GM12864 (cell line): ENCODE measurements around the gene CTAG1A.
"Not testable (repeated sequence)": the region's sequence is repeated elsewhere in the genome, so short reads cannot be mapped to it uniquely, and the experiment has no call there.

Experiments used
- DNase-seq: peaks from one replicate; pipeline ENCODE4 v3.0.0-alpha.2; 2011; ENCODE audit warnings: low read depth
- H3K4me3 ChIP-seq: 2 replicates; pipeline ENCODE4 v1.5.1; 2011; ENCODE audit warnings: mild to moderate bottlenecking, low read depth, low read length, control low read depth
- TF ChIP-seq, protein P1 (sequence below): IDR thresholded peaks from 2 replicates; pipeline ENCODE4 v1.5.1; 2011; ENCODE audit warnings: low read depth, mild to moderate bottlenecking, moderate library complexity, low read length, control low read depth, inconsistent platforms; ENCODE audit errors: missing control alignments

Gene CTAG1A

DNA sequence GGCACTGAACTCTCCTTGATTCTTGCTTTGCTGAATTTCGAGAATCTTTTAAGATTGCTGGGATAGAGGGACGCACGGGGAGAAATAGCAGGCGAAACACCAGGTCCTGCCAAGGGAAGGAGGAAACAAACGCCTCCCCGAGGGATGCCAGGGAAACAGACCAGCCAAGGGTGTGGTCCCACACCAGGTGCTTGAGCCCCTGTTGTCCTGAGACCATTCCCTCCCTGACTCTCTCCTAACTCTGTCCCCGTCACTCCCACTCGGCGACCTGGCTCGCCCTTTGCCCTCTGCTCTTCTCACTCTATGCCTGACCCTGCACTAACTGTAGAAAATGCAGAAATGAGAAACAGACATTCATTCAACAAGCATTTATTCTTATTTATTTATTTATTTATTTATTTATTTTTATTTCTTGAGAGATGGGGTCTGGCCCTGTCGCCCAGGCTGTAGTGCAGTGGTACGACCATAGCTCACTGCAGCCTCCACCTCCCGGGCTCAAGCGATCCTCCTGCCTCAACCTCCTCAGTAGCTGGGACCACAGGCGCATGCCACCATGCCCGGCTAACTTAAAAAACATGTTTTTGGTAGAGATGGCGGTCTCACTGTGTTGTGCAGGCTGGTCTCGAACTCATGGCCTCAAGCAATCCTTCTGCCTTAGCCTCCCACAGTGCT lies 18.0 kb downstream of the CTAG1A start:
- DNase-seq: no peak
- TF ChIP-seq, protein P1, sequence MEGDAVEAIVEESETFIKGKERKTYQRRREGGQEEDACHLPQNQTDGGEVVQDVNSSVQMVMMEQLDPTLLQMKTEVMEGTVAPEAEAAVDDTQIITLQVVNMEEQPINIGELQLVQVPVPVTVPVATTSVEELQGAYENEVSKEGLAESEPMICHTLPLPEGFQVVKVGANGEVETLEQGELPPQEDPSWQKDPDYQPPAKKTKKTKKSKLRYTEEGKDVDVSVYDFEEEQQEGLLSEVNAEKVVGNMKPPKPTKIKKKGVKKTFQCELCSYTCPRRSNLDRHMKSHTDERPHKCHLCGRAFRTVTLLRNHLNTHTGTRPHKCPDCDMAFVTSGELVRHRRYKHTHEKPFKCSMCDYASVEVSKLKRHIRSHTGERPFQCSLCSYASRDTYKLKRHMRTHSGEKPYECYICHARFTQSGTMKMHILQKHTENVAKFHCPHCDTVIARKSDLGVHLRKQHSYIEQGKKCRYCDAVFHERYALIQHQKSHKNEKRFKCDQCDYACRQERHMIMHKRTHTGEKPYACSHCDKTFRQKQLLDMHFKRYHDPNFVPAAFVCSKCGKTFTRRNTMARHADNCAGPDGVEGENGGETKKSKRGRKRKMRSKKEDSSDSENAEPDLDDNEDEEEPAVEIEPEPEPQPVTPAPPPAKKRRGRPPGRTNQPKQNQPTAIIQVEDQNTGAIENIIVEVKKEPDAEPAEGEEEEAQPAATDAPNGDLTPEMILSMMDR: no peak
- no peak overlapping the region for H3K4me3 ChIP-seq

GRCh38 chrX:154603438-154604430 lies 18.8 kb downstream of the CTAG1A start:
- H3K4me3 ChIP-seq: no peak overlapping the region
- TF ChIP-seq, protein P1: no peak
- no peak for DNase-seq

DNA sequence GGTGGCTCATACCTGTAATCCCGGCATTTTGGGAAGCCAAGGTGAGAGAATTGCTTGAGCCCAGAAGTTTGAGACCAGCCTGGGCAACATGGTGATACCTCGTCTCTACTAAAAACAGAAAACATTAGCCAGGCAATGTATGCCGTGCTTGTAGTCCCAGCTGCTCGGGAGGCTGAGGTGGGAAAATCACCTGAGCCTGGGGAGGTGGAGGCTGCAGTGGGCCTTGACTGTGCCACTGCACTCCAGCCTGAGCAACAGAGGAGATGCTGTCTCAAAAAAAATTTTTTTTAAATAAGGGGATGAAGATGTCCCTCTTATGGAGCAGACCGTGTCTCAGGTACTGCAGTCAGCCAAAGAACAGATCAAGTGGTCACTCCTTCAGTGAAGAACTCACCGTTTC lies 20.6 kb downstream of the CTAG1A start:
- DNase-seq: no peak
- TF ChIP-seq, protein P1: no peak
- no peak overlapping the region for H3K4me3 ChIP-seq

DNA sequence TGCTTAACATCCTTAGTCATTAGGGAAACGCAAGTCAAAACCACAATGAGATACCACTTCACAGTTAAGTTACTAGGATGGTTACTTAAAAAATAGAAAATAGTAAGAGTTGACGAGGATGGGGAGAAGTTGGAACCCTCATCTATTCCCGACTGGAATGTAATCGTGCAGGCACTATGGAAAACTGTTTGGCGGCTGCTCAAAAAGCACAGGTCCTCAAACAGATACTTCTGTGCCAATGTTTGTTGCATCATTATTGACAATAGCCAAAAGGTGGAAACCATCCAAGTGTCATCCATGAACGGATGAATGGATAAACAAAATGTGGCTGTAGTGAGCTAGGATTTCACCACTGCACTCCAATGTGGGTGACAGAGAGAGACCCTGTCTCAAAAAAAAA lies 22.4 kb downstream of the CTAG1A start:
- no peak for DNase-seq
- TF ChIP-seq, protein P1: no peak

GRCh38 chrX:154607976-154608375 lies 23.0 kb downstream of the CTAG1A start:
- DNase-seq, H3K4me3 ChIP-seq: not testable (repeated sequence)

More for the DNA sequence above, 22.4 kb downstream of the CTAG1A start:
- H3K4me3 ChIP-seq: no peak overlapping the region

DNA sequence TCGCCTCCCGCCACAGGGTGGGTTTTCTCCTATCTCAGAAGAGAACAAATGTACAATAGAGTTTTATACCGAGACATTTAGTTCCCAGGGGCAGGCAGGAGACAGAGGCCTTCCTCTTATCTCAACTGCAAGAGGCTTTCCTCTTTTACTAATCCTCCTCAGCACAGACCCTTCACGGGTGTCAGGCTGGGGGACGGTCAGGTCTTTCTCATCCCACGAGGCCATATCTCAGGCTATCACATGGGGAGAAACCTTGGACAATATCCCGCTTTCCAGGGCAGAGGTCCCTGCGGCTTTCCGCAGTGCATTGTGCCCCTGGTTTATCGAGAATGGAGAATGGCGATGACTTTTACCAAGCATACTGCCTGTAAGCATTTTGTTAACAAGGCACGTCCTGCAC lies 23.9 kb downstream of the CTAG1A start:
- not testable (repeated sequence) for H3K4me3 ChIP-seq

GRCh38 chrX:154611146-154611545 lies 26.2 kb downstream of the CTAG1A start:
- H3K4me3 ChIP-seq, DNase-seq: not testable (repeated sequence)

More for the DNA sequence above, 23.9 kb downstream of the CTAG1A start:
- DNase-seq: not testable (repeated sequence)

DNA sequence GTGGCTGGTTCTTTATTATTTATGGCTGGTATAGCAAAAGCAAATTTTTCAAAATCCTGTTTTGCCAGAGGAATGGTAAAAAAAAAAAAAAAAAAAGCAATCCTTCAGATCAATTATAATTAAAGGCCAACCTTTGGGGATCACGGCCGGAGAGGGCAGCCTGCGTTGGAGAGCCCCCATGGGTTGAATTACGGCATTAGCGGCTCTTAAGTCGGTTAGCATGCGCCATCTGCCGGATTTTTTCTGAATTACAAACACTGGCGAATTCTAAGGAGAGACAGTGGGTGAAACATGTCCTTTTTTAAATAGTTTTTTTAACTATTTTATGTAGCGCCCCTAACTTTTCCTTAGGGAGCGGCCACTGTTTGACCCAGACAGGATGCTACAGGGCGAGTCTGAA lies 28.7 kb downstream of the CTAG1A start:
- not testable (repeated sequence) for H3K4me3 ChIP-seq, DNase-seq

- DNase-seq, H3K4me3 ChIP-seq: not testable (repeated sequence)
These were observed 34.2 kb downstream of the CTAG1A start, which contains the start of gene CTAG1B for GRCh38 chrX:154619182-154619581. Gene CTAG1B (minus strand): TSS chrX:154619282. CDS start chrX:154619218, 64 bp downstream.

GRCh38 chrX:154620767-154621414 lies 36.0 kb downstream of the CTAG1A start:
- H3K4me3 ChIP-seq, DNase-seq: not testable (repeated sequence)

- DNase-seq: not testable (repeated sequence)
These were observed 44.0 kb downstream of the CTAG1A start for GRCh38 chrX:154628960-154629359.

DNA sequence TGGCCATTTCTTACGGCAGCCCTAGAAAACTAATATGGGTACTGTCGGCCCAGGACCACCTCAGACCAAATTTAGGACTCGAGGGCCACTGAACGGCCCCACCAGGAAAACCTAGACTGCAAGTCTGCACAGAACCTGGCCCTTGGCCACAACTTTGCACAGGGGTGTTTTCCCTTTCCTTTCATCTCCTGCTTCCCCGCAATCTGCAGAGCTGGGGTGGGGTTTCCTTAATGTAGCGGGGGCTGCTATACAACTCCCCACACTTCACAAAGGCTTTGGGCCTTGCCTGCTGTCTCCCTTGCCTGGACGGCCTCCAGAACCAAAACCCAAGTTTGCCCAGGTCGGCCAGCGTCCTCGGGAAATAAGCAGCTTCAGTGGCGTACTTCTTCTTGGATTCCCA lies 46.0 kb downstream of the CTAG1A start:
- not testable (repeated sequence) for DNase-seq, H3K4me3 ChIP-seq

More at GRCh38 chrX:154628960-154629359, 44.0 kb downstream of the CTAG1A start:
- H3K4me3 ChIP-seq: not testable (repeated sequence)

GRCh38 chrX:154633661-154634060 lies 48.7 kb downstream of the CTAG1A start:
- not testable (repeated sequence) for DNase-seq, H3K4me3 ChIP-seq
